Panc1 (cell line): ENCODE measurements around the gene HS2ST1.

Experiments used
- POLR2AphosphoS5 ChIP-seq: IDR thresholded peaks from 2 replicates; pipeline ENCODE4 v1.6.1; 2012; ENCODE audit warnings: mild to moderate bottlenecking, low read depth, low read length, moderate library complexity
- REST ChIP-seq, 2 experiments: IDR thresholded peaks; 2 replicates each; pipeline ENCODE4 v1.6.1; 2011 to 2012; ENCODE audit warnings: low read depth in 2 of 2, control low read depth in 1 of 2, low read length in 1 of 2, mild to moderate bottlenecking in 1 of 2, moderate library complexity in 1 of 2; ENCODE audit not compliant: insufficient read depth in 1 of 2
- TF ChIP-seq, protein P1 (sequence below): fragments of 450-650 bp; IDR thresholded peaks from 2 replicates; pipeline ENCODE4 v1.5.1; 2017; ENCODE audit warnings: mild to moderate bottlenecking

- TF ChIP-seq, protein P1, sequence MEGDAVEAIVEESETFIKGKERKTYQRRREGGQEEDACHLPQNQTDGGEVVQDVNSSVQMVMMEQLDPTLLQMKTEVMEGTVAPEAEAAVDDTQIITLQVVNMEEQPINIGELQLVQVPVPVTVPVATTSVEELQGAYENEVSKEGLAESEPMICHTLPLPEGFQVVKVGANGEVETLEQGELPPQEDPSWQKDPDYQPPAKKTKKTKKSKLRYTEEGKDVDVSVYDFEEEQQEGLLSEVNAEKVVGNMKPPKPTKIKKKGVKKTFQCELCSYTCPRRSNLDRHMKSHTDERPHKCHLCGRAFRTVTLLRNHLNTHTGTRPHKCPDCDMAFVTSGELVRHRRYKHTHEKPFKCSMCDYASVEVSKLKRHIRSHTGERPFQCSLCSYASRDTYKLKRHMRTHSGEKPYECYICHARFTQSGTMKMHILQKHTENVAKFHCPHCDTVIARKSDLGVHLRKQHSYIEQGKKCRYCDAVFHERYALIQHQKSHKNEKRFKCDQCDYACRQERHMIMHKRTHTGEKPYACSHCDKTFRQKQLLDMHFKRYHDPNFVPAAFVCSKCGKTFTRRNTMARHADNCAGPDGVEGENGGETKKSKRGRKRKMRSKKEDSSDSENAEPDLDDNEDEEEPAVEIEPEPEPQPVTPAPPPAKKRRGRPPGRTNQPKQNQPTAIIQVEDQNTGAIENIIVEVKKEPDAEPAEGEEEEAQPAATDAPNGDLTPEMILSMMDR = no peak
- TF ChIP-seq REST (IDR thresholded peaks at IDR 0.05; ENCODE audit: insufficient read depth in 1 of 2, low read depth in 2 of 2, low read length in 1 of 2) (no peak), POLR2AphosphoS5 (no peak)
Observed at GRCh38 chr1:87103074-87103473, 188.6 kb downstream of the HS2ST1 start.
